Kidney (tissue), 14 donors: Measurements from ENCODE around the gene MMP21. TPM values are rescaled to one million over a fixed set of nuclear protein-coding genes. Genes with fewer than 3 reads are reported as not detected.

Experiments
- DNase-seq, 5 donors: peaks; one replicate each; pipeline ENCODE4 v3.0.0-alpha.2; 2013 to 2020
- FAIRE-seq: peaks from 2 replicates; lab custom pipeline; 2012; peaks lifted over from hg19 to GRCh38; lab: Jason Lieb, UNC
- H3K27ac ChIP-seq, 2 donors: one replicate each; pipeline ENCODE4 v1.7.0; 2013; ENCODE audit warnings: low read depth in 2 of 2, low read length in 2 of 2, inconsistent platforms in 1 of 2
- H3K27me3 ChIP-seq: one replicate; pipeline ENCODE4 v1.7.1; 2013; ENCODE audit warnings: low read length, inconsistent platforms; ENCODE audit not compliant: control insufficient read depth, insufficient read depth
- H3K36me3 ChIP-seq, 3 donors: one replicate each; pipeline versions ENCODE4 v1.7.0 to v1.7.1; 2013; ENCODE audit warnings: low read length in 3 of 3, control low read depth in 1 of 3, inconsistent platforms in 1 of 3; ENCODE audit not compliant: insufficient read depth in 3 of 3, control insufficient read depth in 2 of 3
- H3K4me1 ChIP-seq, 3 donors: one replicate each; pipeline versions ENCODE4 v1.7.0 to v1.7.1; 2013; ENCODE audit warnings: low read length in 3 of 3, inconsistent platforms in 1 of 3, low read depth in 1 of 3; ENCODE audit not compliant: control insufficient read depth in 2 of 3, insufficient read depth in 2 of 3
- H3K4me3 ChIP-seq, 3 donors: one replicate each; pipeline versions ENCODE4 v1.7.0 to v1.8.1; 2013; ENCODE audit warnings: low read length in 3 of 3, control low read depth in 1 of 3, inconsistent platforms in 1 of 3
- H3K9ac ChIP-seq, 3 donors: one replicate each; pipeline versions ENCODE4 v1.7.0 to v1.7.1; 2013; ENCODE audit warnings: low read length in 3 of 3, control low read depth in 1 of 3, inconsistent platforms in 1 of 3
- H3K9me3 ChIP-seq, 3 donors: one replicate each; pipeline versions ENCODE4 v1.7.0 to v1.7.1; 2013; ENCODE audit warnings: low read length in 3 of 3, control low read depth in 1 of 3, inconsistent platforms in 1 of 3; ENCODE audit not compliant: control insufficient read depth in 2 of 3, insufficient read depth in 1 of 3
- CTCF ChIP-seq: IDR thresholded peaks from 3 replicates; pipeline ENCODE4 v1.5.1; 2012; ENCODE audit warnings: mild to moderate bottlenecking, moderate library complexity, borderline replicate concordance; ENCODE audit not compliant: insufficient read depth; ENCODE audit errors: extremely low read depth
- intact Hi-C: fragments of 100-400 bp; cut with DNase I; formaldehyde crosslinking; loops from one replicate; pipeline ENCODE4 v1.11.1; 2022
- polyA plus RNA-seq: library from polyadenylated mRNA; stranded (reverse); fragments of 350-450 nt; fragmentation: Illumina TruSeq; extraction: RNeasy Lipid Tissue Mini Kit (QIAGEN cat#74804); gene quantifications from one replicate; pipeline ENCODE4 v1.2.3, GENCODE V29; 2014; ENCODE audit warnings: low read depth, low replicate concordance; ENCODE audit not compliant: insufficient read depth
- total RNA-seq: library from RNA; stranded (reverse); fragmentation: NEBNext Ultra II Directional; extraction: Animal tissue kit (Norgen Biotek cat#: 25700); gene quantifications from one replicate; pipeline ENCODE4 v1.2.1, GENCODE V29; 2021
- donor health status: control.
- donor health status: control.
- donor health status: control.
- donor health status: control.
- donor health status: control.
- donor health status: DM: yes; HTN: yes; CAD: no.
- donor health status: Normal renal cell carcinoma (clear cell type).

MMP21 gene
- total and polyA plus RNA-seq, 2 donors from 2014 or later: 0.13 TPM; not detected in 1

- no peak for TF ChIP-seq CTCF
- Histone ChIP-seq H3K27me3 (no peaks in the 10 kb centered on the region), H3K4me3 (no peak overlapping the region), H3K4me1 (peaks cover 0 to 5% (median 3%) of the 10 kb centered on the region in 3 donors), H3K9ac (no peak overlapping the region), H3K36me3 (no peaks in the 10 kb centered on the region), H3K27ac (no peak overlapping the region), H3K9me3 (peaks cover 0 to 8% (median 0%) of the 10 kb centered on the region in 3 donors)
- no peak for FAIRE-seq
- no peak for DNase-seq
- intact Hi-C loops: no loop called here
These were observed 2.2 kb upstream of the MMP21 start for GRCh38 chr10:125777806-125778205.

- DNase-seq (no peak), FAIRE-seq (no peak)
- Histone ChIP-seq H3K27ac (no peak overlapping the region), H3K4me1 (peaks cover 0 to 2% (median 2%) of the 10 kb centered on the region in 3 donors), H3K9ac (no peak overlapping the region), H3K4me3 (no peak overlapping the region), H3K9me3 (no peaks in the 10 kb centered on the region), H3K36me3 (no peaks in the 10 kb centered on the region), H3K27me3 (no peaks in the 10 kb centered on the region)
- no peak for TF ChIP-seq CTCF
- intact Hi-C loops: no loop called here
These were observed 935 bp downstream of the MMP21 start for GRCh38 chr10:125774581-125775191.

DNA sequence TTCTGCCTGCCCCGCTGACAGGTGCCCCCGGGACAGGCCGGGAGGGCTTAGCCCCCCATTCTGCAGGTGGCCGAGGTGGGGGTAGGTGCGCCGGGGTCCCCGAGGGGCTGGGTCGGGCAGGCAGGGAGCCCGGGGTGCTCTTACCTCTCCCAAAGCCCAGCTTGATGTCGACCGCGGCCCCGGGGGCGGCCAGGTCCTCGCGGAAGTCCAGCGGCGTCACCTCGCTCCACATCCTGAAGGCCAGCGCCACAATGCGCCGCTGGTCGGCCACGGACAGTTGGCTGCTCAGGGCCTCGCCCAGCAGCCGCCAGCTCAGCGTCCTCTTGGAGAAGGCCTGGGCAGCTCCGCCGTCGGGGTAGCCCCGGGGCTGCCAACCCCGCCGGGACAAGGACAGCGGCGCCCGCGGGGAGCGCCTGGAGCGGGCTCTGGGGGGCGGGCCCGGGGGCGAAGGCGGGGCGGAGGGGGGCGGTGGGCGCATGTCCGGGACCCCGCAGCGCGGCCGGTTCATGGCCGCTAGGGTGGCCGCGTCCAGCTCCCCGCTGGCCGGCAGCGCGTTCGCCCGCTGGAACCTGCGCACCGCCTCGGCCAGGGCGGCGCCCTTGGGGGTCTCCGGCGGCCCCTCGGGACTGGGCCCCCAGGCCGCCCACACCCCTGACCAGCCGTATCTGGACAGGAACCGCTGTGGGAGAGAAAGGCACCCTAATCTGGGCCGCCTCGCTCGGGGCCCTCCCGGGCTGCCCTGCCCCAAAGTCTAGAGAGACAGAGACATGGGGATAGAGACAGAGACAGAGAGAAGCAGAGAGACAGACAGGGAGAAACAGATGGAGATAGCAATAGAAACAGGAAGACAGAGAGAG lies 1.7 kb downstream of the MMP21 start:
- Histone ChIP-seq H3K9me3 (no peaks in the 10 kb centered on the region), H3K4me1 (no peaks in the 10 kb centered on the region), H3K9ac (no peak overlapping the region), H3K27me3 (no peaks in the 10 kb centered on the region), H3K4me3 (no peak overlapping the region), H3K27ac (no peak overlapping the region), H3K36me3 (no peaks in the 10 kb centered on the region)
- TF ChIP-seq CTCF: no peak
- no peak for DNase-seq
- intact Hi-C loops: no loop called here
- FAIRE-seq: no peak
